Stimulated activated CD8-positive, alpha-beta memory T cell treated with anti-CD3 and anti-CD28 coated beads, Interleukin-7, amount 100 ng/mL, for 1 hour (primary cell): ENCODE results near the gene CD300LG.
"Not testable (repeated sequence)": the region's sequence is repeated elsewhere in the genome, so short reads cannot be mapped to it uniquely, and the experiment has no call there.

Experiments
- DNase-seq, 2 donors: peaks; one replicate each; pipeline ENCODE4 v3.0.0-alpha.2; 2020; ENCODE audit warnings: low read depth in 2 of 2

The CD300LG gene

GRCh38 chr17:43854498-43854897 lies 7.5 kb downstream of the CD300LG start:
- DNase-seq = no peak

- DNase-seq = no peak
These were observed 8.1 kb downstream of the CD300LG start for GRCh38 chr17:43855061-43855460.

DNA sequence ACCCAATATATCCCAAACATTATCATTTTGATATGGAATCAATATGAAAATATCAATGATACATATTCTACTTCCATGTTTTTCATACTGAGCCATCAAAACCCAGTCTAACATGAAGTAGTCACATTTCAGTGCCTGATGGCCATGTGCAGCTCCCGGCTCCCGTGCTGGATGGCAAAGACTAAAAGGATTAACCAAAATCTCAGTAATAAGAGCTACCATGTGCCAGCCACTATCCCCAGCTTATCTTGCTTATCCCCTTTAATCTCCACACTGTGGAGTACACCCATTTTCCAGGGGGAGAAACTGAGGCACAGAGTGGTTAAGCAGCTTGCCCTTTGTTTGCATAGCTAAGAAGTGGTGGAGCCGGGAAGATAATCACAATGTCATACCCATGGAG lies 9.2 kb downstream of the CD300LG start:
- no peak for DNase-seq

- DNase-seq = no peak
These were observed 10.2 kb downstream of the CD300LG start for GRCh38 chr17:43857141-43857540.

DNA sequence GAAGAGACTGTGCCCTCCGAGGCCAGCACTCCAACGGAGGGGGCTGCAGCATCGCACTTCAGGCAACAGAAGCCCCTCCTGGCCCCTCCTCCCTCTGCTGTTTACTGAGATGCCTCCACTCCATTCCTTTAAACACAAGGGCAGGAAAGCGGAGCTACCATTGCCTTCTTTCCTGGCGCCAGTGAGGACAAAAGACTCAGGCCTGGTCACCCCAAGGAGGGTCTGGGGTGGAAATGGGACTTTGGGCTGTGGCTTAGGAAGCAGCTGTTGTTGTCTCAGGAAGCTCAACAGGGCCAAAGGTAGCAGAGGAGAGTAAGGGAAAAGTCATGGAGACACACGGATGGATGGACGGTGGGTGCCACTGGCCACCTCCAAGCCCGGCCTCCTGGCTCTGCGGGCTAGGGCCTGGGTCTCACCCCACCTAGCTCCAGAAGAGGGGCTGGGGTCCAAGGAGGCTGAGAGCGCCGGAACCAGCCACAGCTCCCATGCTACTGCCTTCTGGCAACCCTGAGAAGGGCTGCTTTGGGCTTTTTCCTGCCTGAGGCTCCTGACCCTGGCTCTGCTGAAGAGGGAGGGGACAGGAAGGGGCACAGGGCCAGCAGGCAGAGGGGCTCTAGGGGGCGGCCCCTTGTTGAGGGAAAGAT lies 11.1 kb downstream of the CD300LG start:
- DNase-seq = no peak

DNA sequence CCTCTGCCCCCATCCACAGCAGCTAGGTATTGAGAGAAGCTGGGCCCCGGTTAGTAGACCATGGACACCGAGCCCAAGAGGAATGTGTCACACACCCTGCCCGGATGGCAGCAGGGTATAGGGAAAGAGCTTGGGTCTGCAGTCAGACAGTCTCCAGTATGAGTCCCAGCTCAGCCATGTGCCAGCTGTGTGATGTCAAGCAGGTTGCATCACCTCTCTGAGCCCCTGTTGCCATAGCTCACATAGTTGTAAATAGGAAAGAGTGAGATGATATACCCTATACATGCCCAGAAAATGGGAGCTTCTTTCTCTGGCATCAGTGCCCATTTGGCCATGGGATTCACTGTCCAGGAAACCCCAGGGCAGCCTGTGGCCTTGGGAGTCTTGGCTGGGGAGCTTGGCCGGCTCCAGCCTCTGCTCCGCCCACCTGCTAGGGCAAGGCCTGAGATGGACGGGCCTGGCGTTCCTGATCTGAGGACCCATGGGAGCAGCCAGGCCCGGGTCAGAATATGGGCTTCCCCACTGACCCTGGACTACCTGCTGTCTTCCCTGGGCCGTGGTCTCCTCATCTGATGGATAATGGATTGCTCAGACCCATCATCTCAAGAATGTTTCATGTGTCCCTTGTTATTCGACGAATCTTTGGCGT lies 13.2 kb downstream of the CD300LG start:
- DNase-seq = no peak

DNA sequence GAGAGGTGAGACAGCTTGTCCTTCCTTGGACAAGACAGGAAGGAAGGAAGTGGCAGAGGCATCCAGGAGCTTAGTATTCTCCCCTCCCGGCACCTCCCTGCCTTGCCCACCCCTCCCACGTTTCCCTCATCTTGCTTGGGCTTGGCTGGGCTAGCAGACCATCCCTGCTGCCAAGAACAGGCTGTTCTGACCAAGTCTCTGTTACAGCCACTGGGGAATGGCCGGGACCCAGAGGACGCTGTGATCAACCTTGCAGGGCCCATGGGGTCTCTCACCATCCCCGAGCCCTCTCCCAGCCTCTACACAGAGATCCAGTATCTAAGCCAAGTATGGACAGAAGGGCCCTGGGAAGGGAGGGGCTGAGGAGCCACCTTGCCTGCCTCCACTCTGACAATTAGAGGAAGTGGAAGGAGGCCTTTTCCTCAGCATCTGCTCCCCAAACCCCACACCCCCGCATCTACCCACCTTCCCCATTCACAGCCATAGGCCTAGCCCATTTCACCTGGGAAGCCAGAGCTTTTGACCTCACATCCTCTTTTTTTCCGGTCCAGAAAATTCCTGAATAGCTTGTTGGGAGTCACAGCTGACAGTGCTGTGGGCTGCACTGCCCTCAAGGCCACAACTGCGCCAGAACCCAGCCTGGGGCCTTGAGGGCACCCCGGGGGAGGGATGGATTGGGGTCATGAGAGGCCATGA lies 14.1 kb downstream of the CD300LG start:
- no peak for DNase-seq

- no peak for DNase-seq
These were observed 15.0 kb downstream of the CD300LG start for GRCh38 chr17:43861960-43862359.

DNA sequence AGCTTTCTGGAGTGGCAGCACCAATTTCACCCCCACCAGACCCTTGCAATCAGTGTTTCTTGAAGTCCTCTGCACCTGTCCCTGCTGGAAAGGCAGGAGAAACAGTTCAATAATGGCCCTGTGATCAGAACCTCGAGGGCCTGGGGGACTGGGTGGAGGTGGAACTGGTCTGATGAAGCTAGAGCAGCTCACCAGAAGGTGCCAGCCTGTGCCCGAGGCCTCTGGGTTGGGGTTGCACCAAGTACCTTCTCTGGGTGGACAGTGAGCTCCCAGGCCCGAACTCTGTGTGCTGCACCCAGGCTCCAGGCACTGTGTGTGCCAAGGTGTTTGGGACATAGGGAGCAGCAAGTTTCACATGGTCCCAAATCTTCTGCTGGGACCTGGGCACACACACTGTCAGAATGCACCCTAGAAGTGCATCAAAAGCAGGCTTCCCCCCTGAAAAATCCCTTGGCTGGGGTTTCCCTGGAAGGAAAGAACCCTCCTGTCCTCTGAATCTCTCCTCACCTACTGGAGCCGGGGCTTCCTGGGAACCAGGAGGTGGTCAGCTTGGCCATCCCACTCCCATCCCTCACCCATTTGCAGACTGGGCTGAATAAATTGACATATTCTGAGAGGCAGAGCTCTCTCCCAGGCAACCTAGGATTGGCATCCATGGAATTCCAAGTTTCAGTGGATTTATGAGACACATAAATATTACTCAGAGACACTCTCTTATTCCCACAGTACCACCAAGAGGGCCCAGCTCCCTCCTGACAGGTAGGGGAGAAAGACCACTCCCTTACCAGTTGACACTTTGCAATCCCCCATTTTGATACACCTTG lies 17.4 kb downstream of the CD300LG start:
- no peak for DNase-seq

DNA sequence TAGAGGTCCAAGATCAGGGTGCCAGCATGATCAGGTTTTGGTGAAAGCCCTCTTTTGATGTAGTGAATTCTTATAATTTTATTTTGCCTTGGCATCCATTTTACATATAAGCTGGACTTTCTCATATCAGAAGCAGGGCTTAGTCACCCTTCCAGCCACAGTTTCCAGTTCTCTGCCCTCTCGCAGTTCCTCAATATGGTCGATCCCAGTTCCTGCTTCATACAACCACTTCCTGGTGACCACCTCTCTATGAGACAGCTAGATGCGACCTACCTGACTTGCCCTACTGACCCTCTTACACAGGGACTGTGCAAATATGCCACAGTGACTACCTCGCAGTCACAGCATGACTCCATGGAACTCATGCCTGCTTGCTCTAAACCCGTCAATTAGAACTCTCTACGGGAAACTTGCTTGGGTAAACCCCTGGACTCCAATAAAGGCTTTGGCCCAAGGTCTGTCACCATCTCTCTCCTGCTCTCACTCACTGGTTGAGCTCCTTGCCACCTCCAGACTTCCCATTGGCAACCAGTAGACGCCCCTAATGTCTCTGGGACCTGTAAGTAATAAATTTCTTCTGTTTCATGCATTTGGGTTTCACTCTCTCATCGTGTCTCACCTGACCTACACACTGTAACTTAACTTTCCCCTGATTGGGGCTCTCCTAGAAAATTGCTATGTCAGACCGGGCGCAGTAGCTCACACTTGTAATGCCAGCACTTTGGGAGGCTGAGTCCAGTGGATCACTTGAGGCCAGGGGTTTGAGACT lies 21.4 kb downstream of the CD300LG start:
- no peak for DNase-seq

- not testable (repeated sequence) for DNase-seq
These were observed 22.1 kb downstream of the CD300LG start for GRCh38 chr17:43869031-43869430.

DNA sequence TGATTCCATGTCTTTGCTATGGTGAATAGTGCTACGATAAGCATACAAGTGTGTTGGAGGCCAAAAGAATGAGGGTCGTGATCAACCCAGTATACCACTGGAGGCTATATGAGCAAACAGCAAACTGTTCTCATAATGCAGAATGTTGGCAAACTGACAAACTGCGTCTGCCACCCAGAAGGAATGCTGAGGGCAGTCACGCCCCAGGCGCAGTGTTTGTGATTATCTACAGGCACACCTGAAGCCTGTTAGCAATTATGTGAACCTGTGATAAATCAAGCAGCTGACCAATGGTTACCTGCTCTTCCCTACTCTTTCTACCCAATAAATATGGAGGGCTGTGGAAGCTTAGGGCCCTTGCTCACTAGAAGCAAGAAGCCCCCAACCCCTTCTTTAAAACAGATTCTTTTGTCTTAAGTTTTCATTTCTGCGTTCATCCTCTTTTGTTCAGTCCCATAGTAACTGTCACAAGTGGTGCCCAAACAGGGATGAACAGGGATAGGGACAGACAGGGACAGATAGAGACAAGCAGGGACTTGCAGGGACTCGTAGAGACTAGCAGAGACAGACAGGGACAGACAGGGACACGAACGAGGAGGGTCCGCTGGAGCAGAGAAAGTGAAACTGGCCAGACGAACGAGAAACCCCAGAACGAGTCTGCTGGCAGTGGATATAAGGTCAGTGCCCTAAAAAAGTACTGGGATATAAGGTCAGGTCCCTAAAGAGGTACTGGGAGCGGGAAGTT lies 25.1 kb downstream of the CD300LG start:
- DNase-seq = no peak

DNA sequence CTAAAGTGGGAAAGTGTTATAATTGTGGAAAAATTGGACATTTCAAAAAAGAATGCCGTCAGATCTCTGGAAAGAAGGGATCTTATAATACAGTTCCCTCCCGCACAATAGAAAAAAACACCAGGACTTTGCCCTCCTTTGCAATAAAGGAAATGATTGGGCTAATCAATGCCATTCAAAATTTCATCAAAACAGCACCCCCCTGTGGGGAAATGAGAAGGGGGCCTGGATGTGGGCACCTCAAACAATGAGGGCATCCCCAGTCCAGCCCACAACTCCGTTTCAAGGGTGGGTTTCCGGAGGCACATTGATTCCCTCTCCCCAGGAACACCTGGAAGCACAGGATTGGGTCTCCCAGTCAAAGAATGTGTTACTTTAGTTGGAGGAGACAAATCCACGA lies 26.1 kb downstream of the CD300LG start:
- DNase-seq = no peak

GRCh38 chr17:43873815-43874214 lies 26.8 kb downstream of the CD300LG start:
- DNase-seq = no peak

GRCh38 chr17:43874293-43874692 lies 27.3 kb downstream of the CD300LG start:
- DNase-seq = no peak

- DNase-seq = no peak
These were observed 28.6 kb downstream of the CD300LG start for GRCh38 chr17:43875476-43876147.

GRCh38 chr17:43877031-43877430 lies 30.1 kb downstream of the CD300LG start:
- no peak for DNase-seq

GRCh38 chr17:43877451-43878155 lies 30.6 kb downstream of the CD300LG start:
- DNase-seq = no peak
